ENCODE measurements around the gene LAMA2. TPM values are rescaled to one million over a fixed set of nuclear protein-coding genes. Genes with fewer than 3 reads are reported as not detected.
A peak's percentile ranks its signal among the peaks of the same experiment; 100 is the strongest.

LAMA2 gene
- polyA plus RNA-seq, 3 donors, result 33.6 to 44.4 (median 39.6) TPM

GRCh38 chr6:129359811-129360681 is 477.1 kb downstream of the LAMA2 start:
- DNase-seq (ENCODE audit: extremely low read depth in 1 of 11, low read depth in 9 of 11, low spot score in 4 of 11), result no peak

GRCh38 chr6:129360682-129360955 is 477.7 kb downstream of the LAMA2 start:
- DNase-seq (ENCODE audit: extremely low read depth in 1 of 11, low read depth in 9 of 11, low spot score in 4 of 11), result no peak

- DNase-seq (ENCODE audit: extremely low read depth in 1 of 11, low read depth in 9 of 11, low spot score in 4 of 11), result no peak
Measured at GRCh38 chr6:129364037-129364436, 481.1 kb downstream of the LAMA2 start.

GRCh38 chr6:129364767-129365166 is 481.8 kb downstream of the LAMA2 start:
- no peak for DNase-seq (ENCODE audit: extremely low read depth in 1 of 11, low read depth in 9 of 11, low spot score in 4 of 11)

GRCh38 chr6:129368076-129368475 is 485.1 kb downstream of the LAMA2 start:
- DNase-seq (ENCODE audit: extremely low read depth in 1 of 11, low read depth in 9 of 11, low spot score in 4 of 11), result no peak

GRCh38 chr6:129368970-129369369 is 486.0 kb downstream of the LAMA2 start:
- no peak for DNase-seq (ENCODE audit: extremely low read depth in 1 of 11, low read depth in 9 of 11, low spot score in 4 of 11)

- no peak for DNase-seq (ENCODE audit: extremely low read depth in 1 of 11, low read depth in 9 of 11, low spot score in 4 of 11)
Measured at GRCh38 chr6:129369737-129370136, 486.8 kb downstream of the LAMA2 start.

- DNase-seq (ENCODE audit: extremely low read depth in 1 of 11, low read depth in 9 of 11, low spot score in 4 of 11), result peak in 9 of 11 donors; percentile 13 to 43 (median 29)
Measured at GRCh38 chr6:129370268-129370916, 487.5 kb downstream of the LAMA2 start.

GRCh38 chr6:129381885-129382284 is 498.9 kb downstream of the LAMA2 start:
- DNase-seq (ENCODE audit: extremely low read depth in 1 of 11, low read depth in 9 of 11, low spot score in 4 of 11), result no peak

GRCh38 chr6:129382916-129383315 is 500.0 kb downstream of the LAMA2 start:
- no peak for DNase-seq (ENCODE audit: extremely low read depth in 1 of 11, low read depth in 9 of 11, low spot score in 4 of 11)

GRCh38 chr6:129385117-129385516 is 502.2 kb downstream of the LAMA2 start:
- DNase-seq (ENCODE audit: extremely low read depth in 1 of 11, low read depth in 9 of 11, low spot score in 4 of 11), result no peak

- DNase-seq (ENCODE audit: extremely low read depth in 1 of 11, low read depth in 9 of 11, low spot score in 4 of 11), result no peak
Measured at GRCh38 chr6:129390900-129391299, 508.0 kb downstream of the LAMA2 start.

- DNase-seq (ENCODE audit: extremely low read depth in 1 of 11, low read depth in 9 of 11, low spot score in 4 of 11), result no peak
Measured at GRCh38 chr6:129393654-129394053, 510.7 kb downstream of the LAMA2 start.

GRCh38 chr6:129398764-129399163 is 515.8 kb downstream of the LAMA2 start:
- DNase-seq (ENCODE audit: extremely low read depth in 1 of 11, low read depth in 9 of 11, low spot score in 4 of 11), result no peak

- DNase-seq (ENCODE audit: extremely low read depth in 1 of 11, low read depth in 9 of 11, low spot score in 4 of 11), result no peak
Measured at GRCh38 chr6:129402244-129402643, 519.3 kb downstream of the LAMA2 start.

GRCh38 chr6:129411092-129411491 is 528.2 kb downstream of the LAMA2 start:
- no peak for DNase-seq (ENCODE audit: extremely low read depth in 1 of 11, low read depth in 9 of 11, low spot score in 4 of 11)

- no peak for DNase-seq (ENCODE audit: extremely low read depth in 1 of 11, low read depth in 9 of 11, low spot score in 4 of 11)
Measured at GRCh38 chr6:129416337-129416990, 533.5 kb downstream of the LAMA2 start.

GRCh38 chr6:129417416-129418086 is 534.6 kb downstream of the LAMA2 start:
- no peak for DNase-seq (ENCODE audit: extremely low read depth in 1 of 11, low read depth in 9 of 11, low spot score in 4 of 11)

GRCh38 chr6:129419324-129419723 is 536.4 kb downstream of the LAMA2 start:
- DNase-seq (ENCODE audit: extremely low read depth in 1 of 11, low read depth in 9 of 11, low spot score in 4 of 11), result no peak

GRCh38 chr6:129426343-129426742 is 543.4 kb downstream of the LAMA2 start:
- DNase-seq (ENCODE audit: extremely low read depth in 1 of 11, low read depth in 9 of 11, low spot score in 4 of 11), result no peak
